HG03460 (cell line): ENCODE results near the gene CFAP97D2.
"Not testable (repeated sequence)": the region's sequence is repeated elsewhere in the genome, so short reads cannot be mapped to it uniquely, and the experiment has no call there.

ENCODE experiments used
- ATAC-seq: cut with Tn5 transposase; IDR thresholded peaks from one replicate; pipeline ENCODE4 v1.9.1; 2021; ENCODE audit not compliant: unreplicated experiment

The CFAP97D2 gene

GRCh38 chr13:114142640-114143490 lies 36.2 kb upstream of the CFAP97D2 start:
- no peak for ATAC-seq

GRCh38 chr13:114143806-114144605 lies 35.1 kb upstream of the CFAP97D2 start:
- ATAC-seq: no peak

- ATAC-seq: no peak
These were observed 34.3 kb upstream of the CFAP97D2 start for GRCh38 chr13:114144606-114145244.

GRCh38 chr13:114145256-114145655 lies 33.8 kb upstream of the CFAP97D2 start:
- ATAC-seq: no peak

GRCh38 chr13:114145722-114146121 lies 33.3 kb upstream of the CFAP97D2 start:
- ATAC-seq: no peak

GRCh38 chr13:114146173-114146572 lies 32.9 kb upstream of the CFAP97D2 start:
- no peak for ATAC-seq

- ATAC-seq: no peak
These were observed 32.4 kb upstream of the CFAP97D2 start for GRCh38 chr13:114146629-114147028.

GRCh38 chr13:114147803-114148520 lies 31.1 kb upstream of the CFAP97D2 start:
- ATAC-seq: peak; percentile 32

- peak; percentile 82 for ATAC-seq
These were observed 30.6 kb upstream of the CFAP97D2 start for GRCh38 chr13:114148521-114148855.

GRCh38 chr13:114148886-114149285 lies 30.2 kb upstream of the CFAP97D2 start:
- not testable (repeated sequence) for ATAC-seq

GRCh38 chr13:114149774-114150740 lies 29.0 kb upstream of the CFAP97D2 start:
- ATAC-seq: no peak

GRCh38 chr13:114151031-114151430 lies 28.0 kb upstream of the CFAP97D2 start:
- ATAC-seq: no peak

GRCh38 chr13:114151565-114152284 lies 27.3 kb upstream of the CFAP97D2 start:
- no peak for ATAC-seq

GRCh38 chr13:114152285-114152645 lies 26.8 kb upstream of the CFAP97D2 start:
- no peak for ATAC-seq

- no peak for ATAC-seq
These were observed 26.2 kb upstream of the CFAP97D2 start for GRCh38 chr13:114152831-114153371.

- no peak for ATAC-seq
These were observed 25.5 kb upstream of the CFAP97D2 start for GRCh38 chr13:114153485-114154080.

- no peak for ATAC-seq
These were observed 24.6 kb upstream of the CFAP97D2 start for GRCh38 chr13:114154476-114154875.

GRCh38 chr13:114155320-114155719 lies 23.7 kb upstream of the CFAP97D2 start:
- ATAC-seq: no peak
